GM19438 (cell line): Measurements from ENCODE around the gene FUNDC2.
A peak's percentile ranks its signal among the peaks of the same experiment; 100 is the strongest.

ENCODE experiments used
- ATAC-seq: cut with Tn5 transposase; IDR thresholded peaks from one replicate; pipeline ENCODE4 v1.9.1; 2021; ENCODE audit warnings: low read depth; ENCODE audit not compliant: unreplicated experiment

FUNDC2 gene

GRCh38 chrX:155023907-155024833, 2.5 kb upstream of the FUNDC2 start:
- ATAC-seq = no peak

- no peak for ATAC-seq
These were observed 271 bp upstream of the FUNDC2 start for GRCh38 chrX:155026420-155026726.

- ATAC-seq = no peak
These were observed 944 bp downstream of the FUNDC2 start for GRCh38 chrX:155027509-155028066.

DNA sequence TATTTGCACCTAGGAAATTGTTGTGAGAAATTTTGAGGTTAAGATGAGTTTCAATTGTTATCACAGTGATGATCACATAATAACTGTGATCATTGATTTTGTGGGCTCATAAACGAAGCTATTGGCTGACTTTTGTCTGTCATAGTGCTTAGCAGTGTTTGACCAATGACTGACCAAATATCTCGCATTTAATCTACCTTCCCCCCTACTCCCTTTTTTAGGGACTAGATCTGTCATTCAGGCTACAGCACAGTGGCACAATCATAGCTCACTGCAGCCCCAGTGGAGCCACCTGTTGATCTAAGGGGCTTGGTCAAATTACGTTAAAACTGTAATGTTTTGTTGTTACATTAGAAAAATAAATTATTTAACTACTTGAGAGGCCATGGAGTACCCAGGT, 1.5 kb downstream of the FUNDC2 start:
- no peak for ATAC-seq

DNA sequence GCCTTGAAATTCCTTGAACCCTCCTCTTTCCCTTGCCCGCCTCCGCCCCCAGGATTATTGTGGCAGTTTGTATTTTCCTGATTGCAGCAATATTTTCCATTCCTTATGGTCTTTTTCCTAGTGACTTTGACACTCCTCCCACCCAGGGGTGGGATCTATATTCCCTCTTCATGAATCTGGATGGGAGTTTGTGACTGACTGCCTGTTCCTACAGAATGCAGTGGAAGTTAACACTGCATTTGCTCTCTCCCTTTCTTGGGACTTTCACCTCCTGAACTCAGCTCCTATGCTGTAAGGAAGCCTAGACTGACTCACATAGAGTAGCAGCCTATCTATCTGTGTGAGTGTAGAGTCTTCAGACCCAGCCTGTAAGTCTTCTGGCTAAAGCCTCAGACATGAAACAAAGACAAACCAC, 2.2 kb downstream of the FUNDC2 start:
- ATAC-seq = no peak

GRCh38 chrX:155031657-155032056, 5.0 kb downstream of the FUNDC2 start:
- no peak for ATAC-seq

DNA sequence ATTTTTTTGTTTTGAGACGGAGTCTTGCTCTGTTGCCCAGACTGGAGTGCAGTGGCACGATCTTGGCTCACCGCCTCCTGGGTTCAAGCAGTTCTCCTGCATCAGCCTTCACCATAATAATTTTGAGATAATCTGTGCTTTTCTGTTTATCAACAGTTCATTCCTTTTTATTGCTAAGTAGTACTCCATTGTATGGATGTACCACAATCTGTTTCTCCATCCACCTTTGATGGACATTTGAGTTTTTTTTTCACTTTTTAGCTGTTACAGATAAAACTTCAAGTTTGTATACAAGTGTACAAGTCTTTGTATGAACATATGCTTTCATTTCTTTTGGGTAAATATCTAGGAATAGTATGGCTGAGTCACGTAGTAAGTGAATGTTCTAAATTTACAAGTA, 9.0 kb downstream of the FUNDC2 start:
- ATAC-seq = no peak

DNA sequence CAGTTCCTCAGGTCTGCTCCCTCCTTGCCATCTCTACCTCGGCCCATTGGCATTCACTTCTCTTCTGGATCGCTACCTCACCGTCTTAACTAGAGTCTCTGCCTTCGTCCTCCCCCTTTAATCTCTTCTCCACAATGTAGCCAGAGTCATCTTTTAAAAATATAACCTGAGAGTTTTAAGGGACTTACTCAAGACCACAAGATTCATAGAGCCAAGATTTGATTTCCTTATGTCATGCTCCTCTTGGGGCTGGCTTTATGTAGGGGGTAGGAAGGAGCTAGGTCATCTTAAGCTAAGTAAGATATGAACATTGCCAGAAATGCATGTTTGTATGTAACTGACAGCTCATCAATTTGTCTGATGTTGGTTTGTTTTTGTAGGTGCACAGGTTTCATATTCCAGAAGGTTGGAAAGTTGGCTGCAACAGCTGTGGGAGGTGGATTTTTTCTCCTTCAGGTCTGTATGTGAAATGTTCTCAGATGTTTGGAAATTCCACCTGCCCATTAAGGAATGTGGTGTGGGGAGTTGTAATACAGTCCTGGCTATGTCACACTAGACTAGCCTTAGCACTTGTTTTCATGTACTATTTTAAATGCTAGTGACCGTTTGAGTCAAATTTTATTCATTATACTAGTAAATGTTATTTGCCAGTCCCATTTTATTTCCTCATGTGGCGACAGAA, 19.6 kb downstream of the FUNDC2 start:
- no peak for ATAC-seq

GRCh38 chrX:155046811-155047528, 20.3 kb downstream of the FUNDC2 start:
- no peak for ATAC-seq

DNA sequence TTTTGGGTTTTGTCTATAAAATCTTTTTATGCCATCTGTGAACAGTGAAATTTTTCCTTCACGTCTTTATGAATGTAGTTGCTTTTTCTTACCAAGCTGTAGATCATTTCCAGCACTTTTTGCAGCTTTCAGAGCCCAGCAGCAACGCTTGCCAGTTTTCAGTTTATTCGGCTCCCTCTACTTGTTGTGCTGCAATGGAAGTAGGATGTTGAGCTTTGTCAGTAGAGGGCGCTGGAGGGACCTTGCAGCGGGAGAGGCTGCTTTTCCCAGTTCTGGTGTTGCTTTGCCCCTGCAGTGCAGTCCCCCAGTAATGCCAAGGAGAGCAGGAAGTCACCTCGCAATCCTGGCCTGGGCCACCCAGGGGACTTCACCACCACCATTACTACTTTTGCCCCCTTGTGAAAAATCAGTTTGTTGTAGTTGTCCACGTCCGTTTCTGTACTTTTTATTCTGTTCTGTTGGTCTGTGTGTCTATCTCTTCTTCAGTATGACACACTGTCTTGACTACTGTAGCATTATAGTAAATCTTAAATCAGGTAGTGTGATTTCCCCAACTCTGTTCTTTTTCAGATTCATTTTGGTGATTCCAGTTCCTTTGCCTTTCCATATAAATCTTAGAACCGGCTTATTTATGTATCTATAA, 22.5 kb downstream of the FUNDC2 start:
- ATAC-seq = no peak

DNA sequence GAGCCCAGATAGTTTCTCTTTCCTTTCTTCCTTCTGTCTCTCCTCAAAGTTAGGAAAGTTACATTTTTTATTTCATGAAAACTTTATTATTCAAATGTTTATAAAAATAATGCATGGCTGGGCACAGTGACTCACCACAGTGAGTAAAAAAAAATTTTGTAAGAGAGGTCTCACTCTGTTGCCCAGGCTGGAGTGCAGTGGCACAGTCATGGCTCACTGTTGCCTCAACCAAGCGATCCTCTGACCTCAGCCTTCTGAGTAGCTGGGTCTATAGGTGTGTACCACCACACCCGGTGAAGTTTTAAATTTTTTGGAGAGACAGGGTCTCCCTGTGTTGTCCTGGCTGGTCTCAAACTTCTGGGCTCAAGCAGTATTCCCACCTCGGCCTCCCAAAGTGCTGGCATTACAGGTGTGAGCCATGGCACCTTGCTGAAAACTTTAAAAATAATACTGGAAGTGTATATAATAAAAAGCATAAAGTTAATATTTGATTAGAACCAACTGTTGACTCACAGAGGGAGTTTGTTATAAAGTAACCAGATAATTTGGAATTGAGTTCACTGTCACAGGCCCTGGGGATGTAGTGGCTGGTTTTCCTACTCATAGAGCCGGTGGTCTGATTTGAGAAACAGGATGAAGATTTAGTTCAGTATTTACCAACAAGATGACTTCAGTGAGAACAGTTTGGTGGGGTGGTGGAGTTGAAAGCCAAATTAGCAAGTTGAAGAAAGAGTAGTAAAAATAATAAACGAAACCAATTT, 26.3 kb downstream of the FUNDC2 start:
- ATAC-seq = no peak

DNA sequence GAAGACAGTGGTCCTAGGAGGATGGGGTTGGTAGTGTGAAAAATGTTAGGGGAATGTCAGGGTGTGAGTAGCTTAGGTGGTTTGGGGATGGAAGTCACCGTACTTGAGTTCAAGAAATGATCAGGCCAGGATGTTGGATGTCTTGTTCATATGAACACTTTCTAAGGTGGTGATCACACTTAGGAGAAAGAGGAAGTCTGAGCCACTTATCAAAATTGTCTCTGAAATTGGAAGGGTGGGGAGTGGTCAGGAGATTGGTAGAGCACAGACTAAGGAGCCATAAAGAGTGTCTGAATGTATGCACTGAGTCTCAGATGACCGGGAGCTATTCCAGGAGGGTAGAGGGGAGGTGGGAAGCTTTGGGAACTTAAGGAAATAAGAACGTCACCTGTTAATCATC, 27.0 kb downstream of the FUNDC2 start:
- no peak for ATAC-seq

GRCh38 chrX:155054255-155054654, 27.6 kb downstream of the FUNDC2 start:
- ATAC-seq = no peak

- no peak for ATAC-seq
These were observed 28.9 kb downstream of the FUNDC2 start for GRCh38 chrX:155055494-155055893.

DNA sequence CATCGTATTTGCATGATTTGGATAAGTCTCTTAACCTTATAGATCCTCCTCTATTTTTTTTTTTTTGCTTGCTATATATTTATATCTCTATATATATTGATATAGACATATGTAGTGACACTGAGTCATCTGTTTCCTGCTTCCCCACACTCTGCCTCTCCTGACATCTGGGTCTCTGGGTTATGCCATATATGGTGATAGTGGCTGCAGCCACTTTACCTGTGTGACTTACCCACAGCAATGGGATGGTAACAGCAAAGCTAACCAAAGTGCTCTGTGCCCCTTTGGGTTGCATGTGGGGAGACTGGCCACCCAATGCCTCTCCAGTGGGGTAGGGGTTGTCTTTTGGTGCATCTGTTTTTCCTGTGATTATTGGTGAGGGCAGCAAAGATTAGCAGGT, 29.8 kb downstream of the FUNDC2 start:
- ATAC-seq = no peak

GRCh38 chrX:155056877-155057792, 30.5 kb downstream of the FUNDC2 start:
- peak; percentile 78 for ATAC-seq

GRCh38 chrX:155061760-155062159, 35.1 kb downstream of the FUNDC2 start:
- ATAC-seq = no peak

DNA sequence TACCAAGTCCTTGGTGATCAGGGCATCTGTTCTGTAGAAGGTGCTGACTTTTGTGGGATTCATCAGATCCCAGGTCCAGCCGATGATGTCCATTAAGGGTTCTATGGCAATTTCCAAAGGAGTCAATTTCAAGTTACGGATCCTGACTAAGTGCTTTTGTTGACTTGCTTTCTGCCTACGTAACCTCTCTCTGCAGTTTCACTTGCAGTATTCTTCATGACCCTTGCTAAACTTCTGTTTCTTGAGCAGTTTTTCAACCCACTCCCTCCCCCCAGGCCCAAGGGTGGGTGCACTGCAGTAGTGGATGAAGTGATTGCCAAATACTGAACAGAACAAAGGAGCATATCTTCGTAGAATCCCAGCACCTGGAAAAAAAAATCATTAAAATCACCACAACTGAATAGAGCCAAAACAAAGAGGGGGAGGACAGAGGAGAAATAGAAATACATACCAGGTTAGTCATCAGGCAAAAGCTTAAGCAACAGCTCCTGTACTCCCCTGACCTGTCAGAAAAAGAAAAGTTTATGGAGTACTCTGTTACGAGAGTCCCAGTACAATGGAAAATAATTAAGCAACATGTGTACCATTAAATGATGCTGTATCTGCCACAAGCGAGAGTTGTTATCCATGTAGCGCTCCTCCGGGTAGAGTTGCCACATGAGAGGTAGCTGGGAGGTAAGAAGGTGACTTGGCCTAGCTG, 38.5 kb downstream of the FUNDC2 start:
- no peak for ATAC-seq
